GM12878 (cell line): ENCODE data around the gene FLT4. TPM values are rescaled to one million over a fixed set of nuclear protein-coding genes. Genes with fewer than 3 reads are reported as not detected.

Experiments used
- ATAC-seq: fragments of 200-7000 bp; cut with Tn5 transposase; 3 replicates; pipeline ENCODE4 v1.9.1; 2020; ENCODE audit warnings: mild to moderate bottlenecking, moderate library complexity
- BruUV-seq: library from RNA; stranded (reverse); fragments of 400-500 nt; replicated peaks from 2 replicates; lab custom pipeline; 2021; lab: Mats Ljungman, UMichigan
- CTCF ChIA-PET: fragments of 300-600 bp; sonication (Branson Sonifier 250); formaldehyde crosslinking; extraction: SDS; loops from one replicate; lab custom pipeline; 2021; ENCODE audit warnings: inconsistent platforms; lab: Yijun Ruan, JAX
- POLR2A ChIA-PET: fragments of 350-600 bp; formaldehyde crosslinking; extraction: SDS; loops from one replicate; lab custom pipeline; 2021; ENCODE audit warnings: inconsistent platforms; lab: Charles Lee
- RAD21 ChIA-PET: fragments of 300-600 bp; sonication (Branson Sonifier 250); formaldehyde crosslinking; loops from one replicate; lab custom pipeline; 2023; ENCODE audit warnings: antibody characterized with exemption; ENCODE audit not compliant: unreplicated experiment; lab: Charles Lee
- SMC1A ChIA-PET: fragments of 300-600 bp; sonication (Branson Sonifier 250); formaldehyde crosslinking; loops from one replicate; lab custom pipeline; 2023; ENCODE audit not compliant: unreplicated experiment, uncharacterized antibody; lab: Charles Lee
- DNase-seq: peaks from one replicate; pipeline ENCODE4 v3.0.0-alpha.2; 2011; ENCODE audit warnings: low read depth, low spot score
- FAIRE-seq: peaks from 3 replicates; lab custom pipeline; 2011; peaks lifted over from hg19 to GRCh38; lab: Jason Lieb, UNC
- H2AFZ ChIP-seq: 2 replicates; pipeline ENCODE4 v1.6.0; 2011; ENCODE audit warnings: low read depth, low read length, control low read depth; ENCODE audit not compliant: control insufficient read depth
- H3K27ac ChIP-seq: 2 replicates; pipeline ENCODE4 v1.5.1; 2011; ENCODE audit warnings: control low read depth; ENCODE audit not compliant: control insufficient read depth, insufficient read depth
- H3K27me3 ChIP-seq, 2 experiments: replicated peaks in 1 of 2; 2 replicates each; pipeline versions ENCODE4 v1.6.0 to v1.6.1; 2011; ENCODE audit warnings: low read length in 1 of 2; ENCODE audit not compliant: control insufficient read depth in 2 of 2, insufficient read depth in 2 of 2
- H3K36me3 ChIP-seq, 2 experiments: 2 replicates each; pipeline ENCODE4 v1.5.1; 2011; ENCODE audit warnings: low read length in 1 of 2; ENCODE audit not compliant: control insufficient read depth in 2 of 2, insufficient read depth in 2 of 2
- H3K4me1 ChIP-seq: 2 replicates; pipeline ENCODE4 v1.6.1; 2011; ENCODE audit warnings: mild to moderate bottlenecking, low read length, moderate library complexity, mixed read lengths; ENCODE audit not compliant: control insufficient read depth, insufficient read depth
- H3K4me2 ChIP-seq: 2 replicates; pipeline ENCODE4 v1.6.0; 2011; ENCODE audit warnings: control low read depth; ENCODE audit not compliant: control insufficient read depth, insufficient read depth
- H3K4me3 ChIP-seq: fragments of 200-600 bp; sonication (generic); 2 replicates; pipeline ENCODE4 v1.5.1; 2016
- H3K79me2 ChIP-seq: 2 replicates; pipeline ENCODE4 v1.6.0; 2011; ENCODE audit warnings: low read length; ENCODE audit not compliant: control insufficient read depth, insufficient read depth
- H3K9ac ChIP-seq: 2 replicates; pipeline ENCODE4 v1.8.0; 2011; ENCODE audit warnings: low read length, control low read depth, mixed read lengths; ENCODE audit not compliant: control insufficient read depth, insufficient read depth
- H3K9me3 ChIP-seq: replicated peaks from 3 replicates; pipeline ENCODE4 v1.5.1; 2011; ENCODE audit warnings: mild to moderate bottlenecking, low read length; ENCODE audit not compliant: control insufficient read depth, insufficient read depth
- H4K20me1 ChIP-seq: 2 replicates; pipeline ENCODE4 v1.6.0; 2011; ENCODE audit not compliant: control insufficient read depth, insufficient read depth
- ATF3 ChIP-seq: IDR thresholded peaks from 2 replicates; pipeline ENCODE4 v1.6.1; 2011; ENCODE audit warnings: low read depth, mild to moderate bottlenecking, low read length, moderate library complexity, borderline replicate concordance; ENCODE audit errors: extremely low read depth
- BACH1 ChIP-seq: fragments of 450-650 bp; IDR thresholded peaks from 2 replicates; pipeline ENCODE4 v1.6.1; 2017; ENCODE audit warnings: mild to moderate bottlenecking, borderline replicate concordance
- E4F1 ChIP-seq: fragments of 450-650 bp; IDR thresholded peaks from 2 replicates; pipeline ENCODE4 v1.6.1; 2018; ENCODE audit warnings: borderline replicate concordance, mild to moderate bottlenecking; ENCODE audit not compliant: partially characterized antibody
- IKZF2 ChIP-seq, 2 experiments: fragments of 450-650 bp; IDR thresholded peaks; 2 replicates each; pipeline ENCODE4 v1.6.1; 2017; ENCODE audit warnings: mild to moderate bottlenecking in 2 of 2, moderate library complexity in 2 of 2
- IRF5 ChIP-seq: fragments of 450-650 bp; IDR thresholded peaks from 2 replicates; pipeline ENCODE4 v1.6.1; 2017; ENCODE audit warnings: borderline replicate concordance
- JUND ChIP-seq: IDR thresholded peaks from 2 replicates; pipeline ENCODE4 v1.6.1; 2012; ENCODE audit warnings: low read depth, mild to moderate bottlenecking, low read length, improper control_type of control experiment, moderate library complexity
- MYC ChIP-seq: IDR thresholded peaks from 2 replicates; pipeline ENCODE4 v1.6.1; 2011; ENCODE audit warnings: mild to moderate bottlenecking, low read length, moderate library complexity, inconsistent platforms; ENCODE audit not compliant: insufficient read depth, insufficient replicate concordance, insufficient read length, severe bottlenecking
- PAX8 ChIP-seq: fragments of 450-650 bp; IDR thresholded peaks from 2 replicates; pipeline ENCODE4 v1.6.1; 2017; ENCODE audit warnings: mild to moderate bottlenecking, moderate library complexity
- POU2F2 ChIP-seq: IDR thresholded peaks from 3 replicates; pipeline ENCODE4 v1.6.1; 2011; ENCODE audit warnings: low read depth, mild to moderate bottlenecking, low read length, borderline replicate concordance
- SKIL ChIP-seq: fragments of 450-650 bp; IDR thresholded peaks from 2 replicates; pipeline ENCODE4 v1.6.1; 2017; ENCODE audit warnings: mild to moderate bottlenecking, low read depth, inconsistent platforms; ENCODE audit not compliant: poor library complexity, severe bottlenecking
- SMAD5 ChIP-seq: IDR thresholded peaks from 2 replicates; pipeline ENCODE4 v1.6.1; 2016; ENCODE audit warnings: antibody characterized with exemption, low read depth
- ZBTB4 ChIP-seq: fragments of 450-650 bp; formaldehyde crosslinking; IDR thresholded peaks from 2 replicates; pipeline ENCODE4 v1.4.0; 2022; ENCODE audit warnings: mild to moderate bottlenecking, moderate library complexity
- ZNF622 ChIP-seq: fragments of 450-650 bp; IDR thresholded peaks from 2 replicates; pipeline ENCODE4 v1.6.1; 2017; ENCODE audit warnings: mild to moderate bottlenecking, inconsistent platforms
- WGBS: methylation state at CpG from one replicate; pipeline ENCODE4 v1.1.6; 2016; ENCODE audit warnings: low lambda C conversion rate; ENCODE audit not compliant: insufficient replicate concordance, insufficient coverage; ENCODE audit errors: missing lambda C conversion rate; 5-methylcytosine and 5-hydroxymethylcytosine counted together
- in situ Hi-C: fragments of 300-500 bp; cut with MboI; formaldehyde crosslinking; loops from 9 replicates; pipeline ENCODE4 v1.14.3; 2018; ENCODE audit warnings: mixed read lengths
- intact Hi-C: fragments of 100-400 bp; cut with micrococcal nuclease; formaldehyde crosslinking; loops from one replicate; pipeline ENCODE4 v1.14.2; 2022; ENCODE audit not compliant: unreplicated experiment
- polyA plus RNA-seq, 11 experiments: library from polyadenylated mRNA; depleted of rRNA in 4 of 11; unstranded in 6 of 11; stranded (reverse) in 5 of 11; fragments of >200 nt; fragmentation: Nextera tagmentation in 4 of 11; fragmentation: Illumina TruSeq in 1 of 11; extraction: Ambion mirVana in 4 of 11; extraction: Trizol in 1 of 11; gene quantifications; 1 replicate in 1 of 11; 2 replicates in 10 of 11; pipeline versions ENCODE4 v1.2.1 to v1.2.3, GENCODE V29; 2011 to 2016; ENCODE audit warnings: inconsistent platforms in 2 of 11, missing spikeins in 2 of 11, low read depth in 1 of 11
- total RNA-seq, 4 experiments: library from RNA; depleted of rRNA in 3 of 4; stranded (reverse); fragments of >200 nt in 3 of 4; fragmentation: Illumina TruSeq in 1 of 4; extraction: Trizol in 1 of 4; gene quantifications; 2 replicates each; pipeline versions ENCODE4 v1.2.1 to v1.2.3, GENCODE V29; 2013 to 2021

The FLT4 gene
- total and polyA plus RNA-seq, 10 of the 15 experiments (the other 5 are each of a cell fraction or from before 2014, with no cell fraction given): 0.18 TPM; not detected in 9

GRCh38 chr5:180621311-180621710 lies 28.1 kb downstream of the FLT4 start:
- Histone ChIP-seq H3K36me3 (no peaks in the 10 kb centered on the region), H3K9ac (no peak overlapping the region), H3K27me3 (no peaks in the 10 kb centered on the region; a peak in 1 of 4 replicates), H3K4me2 (no peak overlapping the region), H3K27ac (no peak overlapping the region), H3K4me3 (no peak overlapping the region), H2AFZ (no peak overlapping the region), H4K20me1 (no peaks in the 10 kb centered on the region), H3K9me3 (no peaks in the 10 kb centered on the region), H3K4me1 (no peaks in the 10 kb centered on the region), H3K79me2 (no peaks in the 10 kb centered on the region)
- SMC1A ChIA-PET: no interaction called here
- POLR2A ChIA-PET: no interaction called here
- no TSS peak for BruUV-seq
- WGBS: 85% methylated on average over 31 of the region's 32 CpGs
- RAD21 ChIA-PET: no interaction called here
- in situ Hi-C loops (no loop called here), intact Hi-C loops (no loop called here)
- DNase-seq (no peak), ATAC-seq (no peak), FAIRE-seq (no peak)
- CTCF ChIA-PET: no interaction called here
- no peak for TF ChIP-seq MYC
- no peak for TF ChIP-seq IKZF2 (IDR thresholded peaks at IDR 0.05)
- TF ChIP-seq JUND: no peak
- TF ChIP-seq ZNF622: no peak
- no peak for TF ChIP-seq E4F1
- no peak for TF ChIP-seq SKIL
- no peak for TF ChIP-seq ATF3
- no peak for TF ChIP-seq ZBTB4 (CRISPR knock-in tag)
- TF ChIP-seq IRF5: no peak
- no peak for TF ChIP-seq SMAD5
- no peak for TF ChIP-seq BACH1
- no peak for TF ChIP-seq PAX8
- TF ChIP-seq POU2F2: no peak
